H1 (cell line): ENCODE measurements around the gene ADRA2B. TPM values are rescaled to one million over a fixed set of nuclear protein-coding genes. Genes with fewer than 3 reads are reported as not detected.

Source experiments
- CTCF ChIA-PET: fragments of 300-600 bp; sonication (Branson Sonifier 250); formaldehyde crosslinking; loops from one replicate; lab custom pipeline; 2021; ENCODE audit not compliant: partially characterized antibody; lab: Charles Lee
- POLR2A ChIA-PET: fragments of 300-600 bp; sonication (Branson Sonifier 250); formaldehyde crosslinking; loops from one replicate; lab custom pipeline; 2021; ENCODE audit warnings: inconsistent platforms; ENCODE audit not compliant: partially characterized antibody; lab: Charles Lee
- DNase-seq, 2 experiments: peaks; one replicate each; pipeline versions ENCODE4 v3.0.0 to v3.0.0-alpha.2; 2010 to 2022; ENCODE audit warnings: low spot score in 2 of 2, low read depth in 1 of 2, mixed read lengths in 1 of 2
- FAIRE-seq: peaks from 2 replicates; lab custom pipeline; 2011; peaks lifted over from hg19 to GRCh38; lab: Jason Lieb, UNC
- H2AFZ ChIP-seq: 2 replicates; pipeline ENCODE4 v1.8.1; 2012; ENCODE audit warnings: low read length, inconsistent platforms
- H2AK5ac ChIP-seq: 2 replicates; pipeline ENCODE4 v1.6.1; 2013; ENCODE audit warnings: low read depth, low read length
- H2BK120ac ChIP-seq: replicated peaks from 2 replicates; pipeline ENCODE3; 2013; ENCODE audit warnings: low read depth, low read length, inconsistent platforms
- H2BK12ac ChIP-seq: 2 replicates; pipeline ENCODE4 v1.6.1; 2013; ENCODE audit warnings: low read depth, low read length
- H2BK15ac ChIP-seq: 2 replicates; pipeline ENCODE4 v1.6.1; 2013; ENCODE audit warnings: low read length
- H2BK20ac ChIP-seq: 2 replicates; pipeline ENCODE4 v1.6.1; 2013; ENCODE audit warnings: low read length
- H2BK5ac ChIP-seq: 2 replicates; pipeline ENCODE4 v1.6.1; 2013; ENCODE audit warnings: low read depth, low read length
- H3K14ac ChIP-seq: 2 replicates; pipeline ENCODE4 v1.6.1; 2013; ENCODE audit warnings: inconsistent platforms; ENCODE audit not compliant: insufficient read length
- H3K18ac ChIP-seq: 2 replicates; pipeline ENCODE4 v1.6.1; 2013; ENCODE audit warnings: low read length; ENCODE audit errors: extremely low read depth
- H3K23ac ChIP-seq: 2 replicates; pipeline ENCODE4 v1.6.1; 2013; ENCODE audit warnings: inconsistent platforms; ENCODE audit not compliant: insufficient read length
- H3K23me2 ChIP-seq: 2 replicates; pipeline ENCODE4 v1.6.1; 2013; ENCODE audit warnings: low read depth, low read length
- H3K27ac ChIP-seq: 2 replicates; pipeline ENCODE4 v1.6.1; 2011; ENCODE audit warnings: low read depth, low read length, inconsistent platforms
- H3K27me3 ChIP-seq, 4 experiments: replicated peaks in 1 of 4; 1 replicate in 1 of 4; 2 replicates in 3 of 4; pipeline versions ENCODE4 v1.6.1 to v1.8.1; 2011 to 2013; ENCODE audit warnings: low read length in 3 of 4, mild to moderate bottlenecking in 3 of 4, inconsistent platforms in 2 of 4, mixed read lengths in 2 of 4, moderate library complexity in 1 of 4; ENCODE audit not compliant: control insufficient read depth in 3 of 4, insufficient read depth in 3 of 4; ENCODE audit errors: extremely low read depth in 1 of 4
- H3K36me3 ChIP-seq, 4 experiments: 2 replicates each; pipeline versions ENCODE4 v1.6.1 to v1.8.1; 2011 to 2013; ENCODE audit warnings: mild to moderate bottlenecking in 4 of 4, low read length in 3 of 4, moderate library complexity in 2 of 4, control low read depth in 1 of 4, inconsistent platforms in 1 of 4; ENCODE audit not compliant: insufficient read depth in 4 of 4, control insufficient read depth in 2 of 4
- H3K4ac ChIP-seq: replicated peaks from 2 replicates; pipeline ENCODE3; 2013; ENCODE audit warnings: low read length, low read depth, mixed read lengths, inconsistent platforms; ENCODE audit not compliant: insufficient read length
- H3K4me1 ChIP-seq, 4 experiments: replicated peaks in 1 of 4; 1 replicate in 1 of 4; 2 replicates in 3 of 4; pipeline versions ENCODE4 v1.6.1 to v1.8.1; 2011 to 2013; ENCODE audit warnings: low read length in 3 of 4, inconsistent platforms in 2 of 4, mixed read lengths in 1 of 4; ENCODE audit not compliant: insufficient read depth in 4 of 4, control insufficient read depth in 3 of 4
- H3K4me2 ChIP-seq, 2 experiments: 2 replicates each; pipeline versions ENCODE4 v1.6.1 to v1.8.1; 2011 to 2013; ENCODE audit warnings: low read depth in 2 of 2, low read length in 2 of 2, control low read depth in 1 of 2, inconsistent platforms in 1 of 2, mild to moderate bottlenecking in 1 of 2; ENCODE audit not compliant: insufficient read depth in 1 of 2
- H3K4me3 ChIP-seq, 4 experiments: fragments of 200-600, 300-600 bp in 1 of 4; sonication (generic), shearing (Covaris generic), sonication (Bioruptor Twin) in 1 of 4; 2 replicates each; pipeline versions ENCODE4 v1.5.1 to v1.8.1; 2011 to 2016; ENCODE audit warnings: low read length in 4 of 4, low read depth in 3 of 4, control low read depth in 2 of 4, inconsistent platforms in 2 of 4, mild to moderate bottlenecking in 2 of 4, mixed read lengths in 1 of 4, moderate library complexity in 1 of 4; ENCODE audit not compliant: insufficient read depth in 2 of 4; ENCODE audit errors: extremely low read depth in 1 of 4
- H3K56ac ChIP-seq: replicated peaks from 2 replicates; pipeline ENCODE3; 2013; ENCODE audit warnings: low read depth, mild to moderate bottlenecking, mixed read lengths, low read length, inconsistent platforms; ENCODE audit not compliant: insufficient read length
- H3K79me1 ChIP-seq: 2 replicates; pipeline ENCODE4 v1.6.1; 2013; ENCODE audit warnings: low read depth, low read length, control low read depth
- H3K79me2 ChIP-seq, 2 experiments: 2 replicates each; pipeline versions ENCODE4 v1.6.1 to v1.8.1; 2012 to 2013; ENCODE audit warnings: low read length in 2 of 2, mild to moderate bottlenecking in 2 of 2, inconsistent platforms in 1 of 2; ENCODE audit not compliant: insufficient read depth in 2 of 2, control insufficient read depth in 1 of 2
- H3K9ac ChIP-seq, 4 experiments: replicated peaks in 1 of 4; 1 replicate in 1 of 4; 2 replicates in 3 of 4; pipeline versions ENCODE4 v1.6.1 to v1.8.1; 2011 to 2013; ENCODE audit warnings: low read depth in 3 of 4, low read length in 3 of 4, control low read depth in 2 of 4, mild to moderate bottlenecking in 2 of 4, moderate library complexity in 2 of 4, inconsistent platforms in 1 of 4; ENCODE audit errors: extremely low read depth in 1 of 4
- H3K9me3 ChIP-seq, 2 experiments: 2 replicates each; pipeline versions ENCODE4 v1.6.1 to v1.8.1; 2012 to 2013; ENCODE audit warnings: mild to moderate bottlenecking in 2 of 2, moderate library complexity in 2 of 2, control low read depth in 1 of 2, inconsistent platforms in 1 of 2, low read depth in 1 of 2, low read length in 1 of 2, mixed read lengths in 1 of 2; ENCODE audit not compliant: insufficient read depth in 2 of 2
- H4K20me1 ChIP-seq, 2 experiments: replicated peaks in 1 of 2; 2 replicates each; pipeline versions ENCODE3 to v1.8.1; 2011 to 2013; ENCODE audit warnings: inconsistent platforms in 2 of 2, low read length in 2 of 2, mild to moderate bottlenecking in 1 of 2; ENCODE audit not compliant: insufficient read depth in 2 of 2, control insufficient read depth in 1 of 2
- H4K5ac ChIP-seq: 2 replicates; pipeline ENCODE4 v1.6.1; 2013; ENCODE audit warnings: low read length, low read depth, mixed read lengths, inconsistent platforms; ENCODE audit not compliant: insufficient read length
- H4K8ac ChIP-seq: 2 replicates; pipeline ENCODE4 v1.8.0; 2013; ENCODE audit warnings: mild to moderate bottlenecking, moderate library complexity, low read length, inconsistent platforms; ENCODE audit not compliant: insufficient read depth; ENCODE audit errors: extremely low read depth
- H4K91ac ChIP-seq: replicated peaks from 2 replicates; pipeline ENCODE3; 2013; ENCODE audit warnings: low read length, mixed read lengths, inconsistent platforms; ENCODE audit not compliant: insufficient read length
- NRF1 ChIP-seq: IDR thresholded peaks from 2 replicates; pipeline ENCODE4 v1.6.1; 2011; ENCODE audit warnings: mild to moderate bottlenecking, low read depth, low read length, improper control_type of control experiment
- TEAD4 ChIP-seq: IDR thresholded peaks from 2 replicates; pipeline ENCODE4 v1.6.1; 2012; ENCODE audit warnings: low read depth, low read length, inconsistent platforms, mixed read lengths
- WGBS, 2 experiments: shearing (Covaris generic) in 1 of 2; methylation state at CpG; one replicate each; pipeline versions ENCODE4 v1.1.6 to v1.1.7; 2013 to 2015; ENCODE audit warnings: low lambda C conversion rate in 2 of 2, mixed read lengths in 2 of 2, inconsistent platforms in 1 of 2, low coverage in 1 of 2, missing lambda C conversion rate in 1 of 2; ENCODE audit not compliant: insufficient replicate concordance in 2 of 2, insufficient coverage in 1 of 2, insufficient read length in 1 of 2; ENCODE audit errors: extremely low coverage in 1 of 2, missing lambda C conversion rate in 1 of 2; 5-methylcytosine and 5-hydroxymethylcytosine counted together
- polyA plus RNA-seq, 7 experiments: library from polyadenylated mRNA; depleted of rRNA in 3 of 7; stranded (reverse) in 5 of 7; unstranded in 2 of 7; fragments of >200 nt in 5 of 7; fragments of 200-250 nt in 2 of 7; gene quantifications; 1 replicate in 5 of 7; 2 replicates in 1 of 7; 4 replicates in 1 of 7; pipeline versions ENCODE4 v1.2.1 to v1.2.3, GENCODE V29; 2011 to 2013; ENCODE audit warnings: missing spikeins in 2 of 7, mixed read lengths in 2 of 7
- total RNA-seq: library from RNA; stranded (reverse); fragmentation: NEBNext Ultra II Directional; extraction: Animal tissue kit (Norgen Biotek cat#: 25700); gene quantifications from 2 replicates; pipeline ENCODE4 v1.2.1, GENCODE V29; 2021

ADRA2B gene
- total and polyA plus RNA-seq, 2 of the 8 experiments (the other 6 are each of a cell fraction or from before 2014, with no cell fraction given), result 5.8 to 6.5 TPM

- peak overlapping the region; percentile 7 for H4K91ac ChIP-seq
- POLR2A ChIA-PET, result interaction anchor here (1.0 to 2.1 kb wide), 4 partner anchors 9 to 61 kb away, joined by 3 to 6 read pairs (median 4); partner anchors contain the start of genes ASTL and STARD7
- H3K23ac ChIP-seq, result no peak overlapping the region
- peak overlapping the region; percentile 80; the same call in 1 of the 2 replicates for H2BK12ac ChIP-seq
- H2AK5ac ChIP-seq, result peak overlapping the region; percentile 82; the same call in 1 of the 2 replicates
- no peak overlapping the region for H2BK120ac ChIP-seq
- H4K8ac ChIP-seq, result peak overlapping the region; percentile 62; the same call in 1 of the 2 replicates
- DNase-seq, result no peak
- no peak for TF ChIP-seq NRF1
- no peak for TF ChIP-seq TEAD4
- TF ChIP-seq, all 59 proteins: peak for 0
- Histone ChIP-seq H3K18ac (peak overlapping the region; percentile 78), H3K4ac (no peak overlapping the region), H3K4me2 (peak overlapping the region; percentile 57 to 60; a peak in 3 of 4 replicates), H3K9ac (peak overlapping the region in 1 of 4 experiments; percentile 6; a peak in 1 of 7 replicates), H3K27me3 (peaks cover 4 to 30% (median 20%) of the 10 kb centered on the region in 4 experiments; a peak in 6 of 7 replicates), H4K20me1 (no peaks in the 10 kb centered on the region), H2BK20ac (peak overlapping the region; percentile 80; the same call in 1 of the 2 replicates), H2BK5ac (peak overlapping the region; percentile 24; the same call in 1 of the 2 replicates), H2BK15ac (peak overlapping the region; percentile 12; the same call in 1 of the 2 replicates), H3K4me3 (no peak overlapping the region), H3K4me1 (peaks cover 0 to 47% (median 35%) of the 10 kb centered on the region in 4 experiments; a peak in 6 of 7 replicates), H3K56ac (no peak overlapping the region), H3K23me2 (peaks cover 7% of the 10 kb centered on the region), H3K79me1 (no peaks in the 10 kb centered on the region), H4K5ac (no peak overlapping the region), H3K27ac (no peak overlapping the region), H3K14ac (no peak overlapping the region), H3K9me3 (no peaks in the 10 kb centered on the region), H3K79me2 (no peaks in the 10 kb centered on the region), H3K36me3 (no peaks in the 10 kb centered on the region), H2AFZ (0 out of 2 replicates have a peak overlapping the region, but pooled peaks have one; percentile 21)
- 73% methylated on average over 7 of the region's 9 CpGs; no CpG with 5 or more reads in 1 of the 2 experiments for WGBS, 2 experiments
- no peak for FAIRE-seq
- CTCF ChIA-PET, result interaction anchor here (0.7 to 13.4 kb wide), 8 partner anchors 8 to 125 kb away, joined by 3 to 155 read pairs (median 4); partner anchors contain the start of genes ADRA2B and ASTL
Observed at GRCh38 chr2:96147593-96148201, 31.3 kb upstream of the ADRA2B start.
